Choroid plexus epithelial cell (primary cell): Measurements from ENCODE around the gene DNAJC10.

ENCODE experiments used
- DNase-seq: peaks from one replicate; pipeline ENCODE4 v3.0.0-alpha.2; 2010; ENCODE audit warnings: low read depth
- H3K4me3 ChIP-seq: 2 replicates; pipeline ENCODE4 v1.5.1; 2011; ENCODE audit warnings: low read depth, mild to moderate bottlenecking, control low read depth, low read length, moderate library complexity
- TF ChIP-seq, protein P1 (sequence below): conservative IDR thresholded peaks from 2 replicates; pipeline ENCODE4 v1.5.1; 2011; ENCODE audit warnings: low read depth, mild to moderate bottlenecking, control low read depth, inconsistent platforms, low read length, moderate library complexity

DNAJC10 gene

DNA sequence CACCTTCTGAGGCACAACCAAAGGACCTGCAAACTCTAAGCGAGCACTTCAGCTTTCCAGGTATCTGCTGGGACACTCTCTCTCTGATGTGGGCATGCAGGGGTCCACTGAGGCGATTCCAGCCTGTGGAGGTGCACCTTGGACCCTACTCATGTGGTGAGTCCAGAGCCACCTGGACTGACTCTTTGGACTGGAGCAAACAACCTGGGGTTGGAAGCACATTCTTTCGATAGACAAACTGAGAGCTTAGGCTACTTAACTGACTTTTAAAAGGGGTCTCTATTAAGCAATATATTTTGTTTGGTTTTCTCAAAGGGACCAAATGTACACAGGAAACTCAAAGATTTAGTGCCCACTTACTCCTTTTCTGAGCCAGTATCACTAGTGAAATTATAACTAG is 98.7 kb downstream of the DNAJC10 start:
- no peak overlapping the region for H3K4me3 ChIP-seq
- DNase-seq: no peak
- TF ChIP-seq, protein P1, sequence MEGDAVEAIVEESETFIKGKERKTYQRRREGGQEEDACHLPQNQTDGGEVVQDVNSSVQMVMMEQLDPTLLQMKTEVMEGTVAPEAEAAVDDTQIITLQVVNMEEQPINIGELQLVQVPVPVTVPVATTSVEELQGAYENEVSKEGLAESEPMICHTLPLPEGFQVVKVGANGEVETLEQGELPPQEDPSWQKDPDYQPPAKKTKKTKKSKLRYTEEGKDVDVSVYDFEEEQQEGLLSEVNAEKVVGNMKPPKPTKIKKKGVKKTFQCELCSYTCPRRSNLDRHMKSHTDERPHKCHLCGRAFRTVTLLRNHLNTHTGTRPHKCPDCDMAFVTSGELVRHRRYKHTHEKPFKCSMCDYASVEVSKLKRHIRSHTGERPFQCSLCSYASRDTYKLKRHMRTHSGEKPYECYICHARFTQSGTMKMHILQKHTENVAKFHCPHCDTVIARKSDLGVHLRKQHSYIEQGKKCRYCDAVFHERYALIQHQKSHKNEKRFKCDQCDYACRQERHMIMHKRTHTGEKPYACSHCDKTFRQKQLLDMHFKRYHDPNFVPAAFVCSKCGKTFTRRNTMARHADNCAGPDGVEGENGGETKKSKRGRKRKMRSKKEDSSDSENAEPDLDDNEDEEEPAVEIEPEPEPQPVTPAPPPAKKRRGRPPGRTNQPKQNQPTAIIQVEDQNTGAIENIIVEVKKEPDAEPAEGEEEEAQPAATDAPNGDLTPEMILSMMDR: no peak

DNA sequence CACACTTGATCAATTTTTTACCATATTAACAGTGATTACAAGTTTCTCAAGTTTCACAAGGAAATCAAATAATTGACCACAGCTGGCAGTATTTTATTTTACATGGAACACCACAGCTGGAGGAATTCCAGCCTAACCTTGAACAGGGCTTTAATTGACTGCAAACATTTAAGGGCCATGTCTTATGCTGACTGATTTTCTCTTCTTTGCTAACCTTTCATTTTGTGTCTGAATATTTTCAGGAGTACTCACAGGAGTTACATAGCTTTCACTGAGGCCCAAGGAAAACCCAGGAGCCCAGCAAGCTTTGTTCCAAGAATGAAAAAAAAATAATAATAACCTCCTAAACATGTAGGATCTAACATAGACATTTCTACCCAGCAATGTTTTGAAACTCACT is 100.8 kb downstream of the DNAJC10 start:
- H3K4me3 ChIP-seq: no peak overlapping the region
- TF ChIP-seq, protein P1: no peak
- DNase-seq: peak; percentile 32

DNA sequence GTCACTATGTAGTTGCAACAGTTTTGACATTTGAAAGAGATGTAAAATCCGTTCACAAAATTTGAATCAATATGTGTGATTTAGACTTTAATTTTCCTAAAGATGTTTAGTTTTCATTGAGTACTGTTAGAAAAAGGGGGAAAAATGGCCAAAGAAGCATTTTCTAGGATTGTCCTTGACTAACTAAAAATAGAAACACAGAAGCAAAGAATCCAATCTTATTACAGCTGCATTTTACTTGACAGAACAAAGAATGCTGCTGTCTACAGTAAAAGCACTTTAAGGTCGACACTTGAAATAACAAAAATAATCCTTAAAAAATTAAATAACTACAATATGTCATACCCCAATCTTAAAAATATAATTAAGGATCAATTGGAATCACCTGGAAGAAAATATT is 101.5 kb downstream of the DNAJC10 start:
- H3K4me3 ChIP-seq: no peak overlapping the region
- TF ChIP-seq, protein P1: no peak
- DNase-seq: peak; percentile 19

DNA sequence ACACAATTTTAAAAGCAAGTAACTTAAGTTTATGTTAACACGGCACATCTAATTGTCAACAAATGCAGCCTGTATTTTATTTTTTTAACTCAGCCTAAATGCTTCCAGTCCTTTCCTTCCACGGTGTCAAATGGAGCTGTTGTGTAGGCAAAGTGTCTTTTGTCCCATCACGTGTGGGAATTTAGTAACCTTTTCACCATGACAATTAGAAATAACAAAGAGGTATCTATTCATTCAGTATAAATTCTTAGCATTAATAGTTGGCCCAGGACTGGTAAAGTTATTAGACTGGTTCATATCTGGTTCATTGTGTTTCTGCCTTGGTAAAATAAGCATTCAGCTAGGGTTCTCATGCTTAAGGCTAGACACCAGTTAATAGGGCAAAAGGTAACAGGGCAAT is 102.4 kb downstream of the DNAJC10 start:
- TF ChIP-seq, protein P1: no peak
- no peak for DNase-seq
- H3K4me3 ChIP-seq: no peak overlapping the region

DNA sequence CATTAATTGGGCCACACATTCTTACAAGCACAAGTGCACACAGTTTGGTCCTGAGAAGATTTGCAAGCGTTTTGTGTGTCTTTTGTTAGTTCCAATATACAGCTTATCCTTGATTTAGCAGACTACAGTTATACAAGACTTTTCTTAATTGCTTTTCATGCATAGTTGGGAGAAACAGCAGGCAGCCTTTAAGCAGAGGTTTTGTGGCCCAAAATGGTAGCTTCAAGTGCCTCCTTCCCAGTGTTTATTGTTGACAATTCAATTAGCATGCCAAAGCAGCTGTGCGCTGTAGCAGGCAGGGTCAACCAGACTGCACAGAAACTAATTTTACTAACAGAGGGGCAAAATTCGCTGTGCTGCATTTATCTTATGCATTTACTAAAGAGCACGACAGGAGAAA is 102.9 kb downstream of the DNAJC10 start:
- TF ChIP-seq, protein P1: no peak

DNA sequence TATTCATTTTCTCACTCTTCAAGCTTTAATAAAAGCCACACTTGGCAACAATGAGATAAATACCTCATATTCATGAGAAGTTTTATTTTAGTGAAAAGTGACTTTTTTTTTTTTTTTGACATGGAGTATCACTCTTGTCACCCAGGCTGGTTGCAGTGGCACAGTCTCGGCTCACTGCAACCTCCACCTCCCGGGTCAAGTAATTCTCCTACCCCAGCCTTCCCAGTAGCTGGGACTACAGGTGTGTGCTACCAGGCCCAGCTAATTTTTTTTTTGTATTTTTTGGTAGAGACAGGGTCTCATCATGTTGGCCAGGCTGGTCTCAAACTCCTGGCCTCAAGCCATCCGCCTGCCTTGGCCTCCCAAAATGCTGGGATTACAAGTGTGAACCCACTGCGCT is 103.4 kb downstream of the DNAJC10 start:
- TF ChIP-seq, protein P1: no peak
- no peak overlapping the region for H3K4me3 ChIP-seq
- no peak for DNase-seq

More for the DNA sequence above, 102.9 kb downstream of the DNAJC10 start:
- no peak for DNase-seq
- H3K4me3 ChIP-seq: no peak overlapping the region

DNA sequence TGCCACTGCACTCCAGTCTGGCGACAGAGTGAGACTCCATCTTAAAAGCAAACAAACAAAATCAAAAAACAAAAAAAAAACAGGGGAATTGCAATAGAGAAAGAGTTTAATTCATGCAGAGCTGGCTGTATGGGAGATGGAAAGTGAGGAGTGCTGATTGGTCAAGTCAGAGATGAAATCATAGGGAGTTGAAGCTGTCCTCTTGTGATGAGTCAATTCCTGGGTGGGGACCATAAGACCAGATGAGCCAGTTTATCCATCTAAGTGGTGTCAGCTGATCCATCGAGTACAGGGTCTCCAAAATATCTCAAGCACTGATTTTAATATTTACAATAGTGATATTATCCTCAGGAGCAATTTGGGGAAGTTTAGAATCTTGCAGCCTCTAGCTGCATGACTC is 105.1 kb downstream of the DNAJC10 start:
- DNase-seq: peak; percentile 11

More for the DNA sequence above, 105.1 kb downstream of the DNAJC10 start:
- no peak overlapping the region for H3K4me3 ChIP-seq
- TF ChIP-seq, protein P1: no peak
